Liver (tissue), 3 donors: ENCODE measurements around the gene LRRK1.

ENCODE experiments used
- CTCF ChIP-seq: fragments of 150-350 bp; IDR thresholded peaks from 2 replicates; pipeline ENCODE4 v1.5.1; 2017; ENCODE audit warnings: improper control_type of control experiment, low read depth, low read length; ENCODE audit not compliant: missing input control
- EGR1 ChIP-seq, 2 donors: IDR thresholded peaks; 2 replicates each; pipeline ENCODE4 v1.6.1; 2016 to 2018; ENCODE audit warnings: antibody characterized with exemption in 2 of 2, low read depth in 2 of 2
- FOXA2 ChIP-seq: IDR thresholded peaks from 2 replicates; pipeline ENCODE4 v1.6.1; 2016; ENCODE audit warnings: antibody characterized with exemption
- JUND ChIP-seq, 2 donors: IDR thresholded peaks; 2 replicates each; pipeline ENCODE4 v1.6.1; 2016; ENCODE audit warnings: antibody characterized with exemption in 2 of 2
- RAD21 ChIP-seq, 2 donors: IDR thresholded peaks; 2 replicates each; pipeline ENCODE4 v1.6.1; 2016; ENCODE audit warnings: antibody characterized with exemption in 2 of 2, mild to moderate bottlenecking in 2 of 2
- YY1 ChIP-seq: IDR thresholded peaks from 2 replicates; pipeline ENCODE4 v1.6.1; 2016; ENCODE audit warnings: antibody characterized with exemption, mild to moderate bottlenecking
- donor health status: healthy.
- donor health status: healthy.

- TF ChIP-seq CTCF (no peak), YY1 (no peak), FOXA2 (no peak), EGR1 (IDR thresholded peaks at IDR 0.05; ENCODE audit: low read depth in 2 of 2) (no peak), JUND (IDR thresholded peaks at IDR 0.05) (no peak), RAD21 (IDR thresholded peaks at IDR 0.05) (no peak)
Observed at GRCh38 chr15:101024073-101024695, 105.0 kb downstream of the LRRK1 start.
